CD4-positive, CD25-positive, alpha-beta regulatory T cell (primary cell): Measurements from ENCODE around the gene ALDH3B2. TPM values are rescaled to one million over a fixed set of nuclear protein-coding genes. Genes with fewer than 3 reads are reported as not detected.
"Not testable (repeated sequence)": the region's sequence is repeated elsewhere in the genome, so short reads cannot be mapped to it uniquely, and the experiment has no call there.

Experiments
- ATAC-seq, 2 donors: fragments of 150-1000 bp; cut with Tn5 transposase; one replicate each; pipeline ENCODE4 v1.10.0; 2021; ENCODE audit warnings: low read depth in 2 of 2, moderate number of reproducible peaks in 2 of 2, moderate library complexity in 1 of 2
- DNase-seq, 3 donors: peaks; one replicate each; pipeline versions ENCODE4 v3.0.0 to v3.0.0-alpha.2; 2012 to 2022; ENCODE audit warnings: mixed read lengths in 1 of 3
- H3K27ac ChIP-seq: one replicate; pipeline ENCODE4 v1.7.0; 2013; ENCODE audit warnings: mild to moderate bottlenecking, low read length; ENCODE audit not compliant: insufficient read depth, poor library complexity, severe bottlenecking
- H3K27me3 ChIP-seq: one replicate; pipeline ENCODE4 v1.7.0; 2013; ENCODE audit warnings: low read length; ENCODE audit not compliant: control insufficient read depth, insufficient read depth
- H3K36me3 ChIP-seq: one replicate; pipeline ENCODE4 v1.7.0; 2013; ENCODE audit warnings: mild to moderate bottlenecking, low read length, moderate library complexity; ENCODE audit not compliant: control insufficient read depth, insufficient read depth
- H3K4me1 ChIP-seq: 2 replicates; pipeline ENCODE4 v1.7.0; 2013; ENCODE audit warnings: mild to moderate bottlenecking, low read length; ENCODE audit not compliant: insufficient read depth, control insufficient read depth, poor library complexity, severe bottlenecking
- H3K4me3 ChIP-seq: one replicate; pipeline ENCODE4 v1.7.0; 2013; ENCODE audit warnings: low read depth, mild to moderate bottlenecking, low read length, moderate library complexity
- H3K9me3 ChIP-seq, 2 experiments: 1 replicate in 1 of 2; 2 replicates in 1 of 2; pipeline ENCODE4 v1.7.0; 2013; ENCODE audit warnings: low read length in 2 of 2, mild to moderate bottlenecking in 1 of 2, moderate library complexity in 1 of 2; ENCODE audit not compliant: control insufficient read depth in 2 of 2
- H3K27ac Mint-ChIP-seq, 3 donors: one replicate each; pipeline ENCODE4 v1.8.0; 2020 to 2022; ENCODE audit warnings: mild to moderate bottlenecking in 3 of 3, mixed read lengths in 3 of 3, moderate library complexity in 2 of 3
- H3K27me3 Mint-ChIP-seq: one replicate; pipeline ENCODE4 v1.8.0; 2022; ENCODE audit warnings: mild to moderate bottlenecking, mixed read lengths
- H3K36me3 Mint-ChIP-seq: one replicate; pipeline ENCODE4 v1.8.0; 2020; ENCODE audit warnings: mixed read lengths
- H3K4me1 Mint-ChIP-seq, 4 donors: one replicate each; pipeline ENCODE4 v1.8.0; 2020 to 2022; ENCODE audit warnings: mixed read lengths in 4 of 4, mild to moderate bottlenecking in 1 of 4
- H3K4me3 Mint-ChIP-seq, 4 donors: one replicate each; pipeline ENCODE4 v1.8.0; 2020 to 2022; ENCODE audit warnings: mild to moderate bottlenecking in 4 of 4, mixed read lengths in 4 of 4, moderate library complexity in 3 of 4
- H3K9me3 Mint-ChIP-seq, 7 donors: one replicate each; pipeline ENCODE4 v1.8.0; 2020 to 2022; ENCODE audit warnings: mixed read lengths in 7 of 7, mild to moderate bottlenecking in 3 of 7, moderate library complexity in 2 of 7
- polyA plus RNA-seq, 4 donors: library from polyadenylated mRNA; unstranded; fragments of 300-500 nt; fragmentation: Illumina TruSeq; gene quantifications; one replicate each; pipeline ENCODE4 v1.2.3, GENCODE V29; 2021
- total RNA-seq: library from RNA; stranded (reverse); gene quantifications from one replicate; pipeline ENCODE4 v1.2.3, GENCODE V29; 2022

ALDH3B2 gene
- total and polyA plus RNA-seq, 5 donors from 2014 or later = not detected

DNA sequence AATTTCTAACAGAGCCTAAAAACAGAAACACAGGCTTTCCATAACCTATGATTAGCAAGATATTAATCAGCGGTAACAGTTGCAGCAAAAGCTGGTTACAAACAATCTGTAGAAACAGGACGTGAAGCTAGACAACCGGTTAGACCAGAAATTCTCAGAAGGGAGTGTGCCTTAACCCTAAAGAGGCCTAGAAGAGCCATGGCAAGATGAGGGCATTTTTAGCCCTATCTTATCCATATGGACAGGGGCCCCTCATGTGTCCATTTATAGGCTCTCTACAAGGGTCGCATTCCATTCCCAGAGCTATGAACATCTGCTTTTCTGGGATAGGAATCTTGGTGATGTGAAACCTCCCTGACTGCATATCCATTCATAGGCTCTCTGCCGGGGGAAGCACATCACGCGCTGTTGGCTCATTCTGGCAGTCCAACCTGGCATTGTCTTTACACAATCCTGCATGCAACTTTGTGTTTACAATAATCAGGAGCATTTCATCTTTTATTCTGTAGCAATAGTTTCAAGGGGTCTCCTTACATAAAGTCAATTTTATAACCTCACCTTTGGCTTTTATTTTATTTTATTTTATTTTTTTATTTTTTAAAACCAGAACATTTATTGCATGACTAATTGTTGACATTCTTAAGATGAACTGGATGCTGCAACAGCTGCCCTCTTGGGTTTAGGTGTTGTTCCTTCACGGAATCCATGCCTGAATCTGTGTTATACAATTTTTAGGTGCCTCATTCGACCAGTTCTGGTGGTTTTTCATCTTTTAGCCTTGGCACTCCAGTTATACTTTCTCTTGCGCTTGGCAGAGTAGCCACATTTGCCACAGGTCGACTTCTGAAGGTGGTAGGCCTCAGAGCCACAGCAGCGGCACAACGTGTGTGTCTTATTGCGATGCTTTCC, 8.0 kb upstream of the ALDH3B2 start:
- H3K4me3 Mint-ChIP-seq, ATAC-seq, H3K36me3 Mint-ChIP-seq: not testable (repeated sequence)

DNA sequence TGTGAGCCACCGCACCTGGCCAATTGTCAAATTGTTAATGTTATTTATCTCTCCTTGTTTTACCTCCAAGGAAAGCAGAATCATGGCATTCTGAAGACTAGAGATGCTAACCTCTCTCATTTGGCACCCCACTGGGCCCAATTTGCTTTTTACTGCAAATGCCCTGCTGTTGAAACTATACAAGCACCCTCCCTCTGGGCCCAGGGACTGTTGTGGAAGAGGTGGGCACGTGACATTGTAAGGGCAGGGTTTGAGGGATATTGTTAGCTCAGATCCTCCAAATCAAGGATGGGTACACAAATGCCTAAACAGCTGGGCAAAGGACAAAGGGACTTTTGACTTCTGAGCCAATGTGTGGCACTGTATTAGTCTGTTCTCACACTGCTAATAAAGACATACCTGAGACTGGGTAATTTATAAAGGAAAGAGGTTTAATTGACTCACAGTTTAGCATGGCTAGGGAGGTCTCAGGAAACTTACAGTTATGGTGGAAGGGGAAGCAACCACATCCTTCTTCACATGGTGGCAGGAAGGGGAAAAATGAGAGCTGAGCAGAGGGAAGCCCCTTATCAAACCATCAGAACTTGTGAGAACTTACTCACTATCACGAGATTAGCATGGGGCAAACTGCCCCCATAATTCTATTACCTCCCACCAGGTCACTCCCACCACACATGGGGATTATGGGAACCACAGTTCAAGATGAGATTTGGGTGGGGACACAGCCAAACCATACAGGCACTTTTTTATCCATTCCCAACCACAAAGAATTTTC, 6.5 kb upstream of the ALDH3B2 start:
- Histone ChIP-seq H3K27me3 (no peaks in the 10 kb centered on the region), H3K36me3 (no peaks in the 10 kb centered on the region), H3K4me3 (no peak overlapping the region), H3K4me1 (no peaks in the 10 kb centered on the region), H3K9me3 (no peaks in the 10 kb centered on the region), H3K27ac (no peak overlapping the region)
- Mint-ChIP-seq H3K27me3 (peaks cover 20% of the 10 kb centered on the region), H3K36me3 (no peaks in the 10 kb centered on the region), H3K4me3 (no peak overlapping the region), H3K9me3 (peaks cover 0 to 1% (median 0%) of the 10 kb centered on the region in 7 donors), H3K4me1 (no peaks in the 10 kb centered on the region), H3K27ac (peak overlapping the region in 1 of 3 donors; percentile 40)
- DNase-seq = no peak
- ATAC-seq = no peak

More for the DNA sequence above, 8.0 kb upstream of the ALDH3B2 start:
- not testable (repeated sequence) for H3K4me1 ChIP-seq, H3K4me1 Mint-ChIP-seq, H3K27ac ChIP-seq, H3K27me3 ChIP-seq, H3K9me3 ChIP-seq, H3K9me3 Mint-ChIP-seq, H3K4me3 ChIP-seq, H3K27ac Mint-ChIP-seq, H3K36me3 ChIP-seq, DNase-seq
- H3K27me3 Mint-ChIP-seq = peaks cover 26% of the 10 kb centered on the region

DNA sequence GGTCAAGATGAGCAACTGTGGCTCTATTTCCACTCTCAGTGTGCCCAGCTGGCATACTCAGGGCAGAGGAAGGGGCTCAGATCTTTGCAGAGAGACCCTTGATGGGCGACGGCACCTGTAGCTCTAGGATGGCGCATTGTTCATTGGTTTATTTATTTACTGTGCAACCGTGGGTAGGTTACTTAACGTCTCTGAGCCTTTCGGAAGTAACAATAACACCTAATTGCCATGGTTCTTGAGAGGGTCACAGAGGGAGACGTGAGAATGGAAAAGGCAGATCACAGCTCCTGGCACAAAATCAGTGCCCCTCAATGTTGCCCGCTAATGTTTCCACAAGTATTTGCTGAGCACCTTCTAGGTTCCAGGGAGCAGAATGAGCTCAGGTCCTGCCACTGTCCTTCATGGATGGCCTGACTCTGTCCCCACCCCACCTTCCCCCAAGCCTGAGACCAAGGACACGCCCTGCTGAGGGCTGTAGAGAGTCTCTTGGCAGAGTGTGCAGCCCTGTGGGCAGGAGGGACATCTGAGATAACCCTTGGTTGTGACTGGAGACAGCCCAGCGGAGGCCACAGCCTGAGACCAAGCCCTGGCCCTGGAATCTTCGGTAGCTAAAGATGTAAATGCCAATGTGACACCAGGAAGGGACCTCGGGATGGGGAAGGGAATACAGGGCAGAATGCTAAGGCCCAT, 780 bp upstream of the ALDH3B2 start:
- Mint-ChIP-seq H3K9me3 (peaks cover 0 to under 1% (median 0%) of the 10 kb centered on the region in 7 donors), H3K36me3 (no peaks in the 10 kb centered on the region), H3K27me3 (peaks cover 18% of the 10 kb centered on the region), H3K4me1 (no peaks in the 10 kb centered on the region), H3K4me3 (no peak overlapping the region), H3K27ac (no peak overlapping the region)
- Histone ChIP-seq H3K4me1 (no peaks in the 10 kb centered on the region), H3K4me3 (no peak overlapping the region), H3K36me3 (no peaks in the 10 kb centered on the region), H3K27ac (no peak overlapping the region), H3K9me3 (no peaks in the 10 kb centered on the region), H3K27me3 (no peaks in the 10 kb centered on the region)
- DNase-seq = no peak
- ATAC-seq = no peak

DNA sequence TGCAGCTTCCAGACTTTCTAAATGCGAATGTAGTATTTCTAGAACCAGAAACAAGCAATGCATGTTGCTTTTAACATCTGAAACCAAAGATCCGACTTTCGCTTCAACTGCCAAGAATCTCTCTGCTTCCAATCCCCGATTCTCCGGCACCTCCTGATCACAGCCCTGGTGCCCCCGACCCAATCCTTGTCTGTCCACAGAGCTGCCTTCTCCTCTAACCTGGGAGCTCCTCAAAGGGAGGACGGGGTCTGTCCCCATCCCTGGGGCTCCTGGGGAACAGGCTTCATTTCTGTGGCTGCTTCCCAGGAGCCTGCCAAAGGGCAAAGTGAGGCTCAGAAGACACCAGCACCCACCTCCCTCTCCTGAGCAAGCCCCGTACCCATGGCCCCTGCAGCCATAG, 521 bp downstream of the ALDH3B2 start:
- Mint-ChIP-seq H3K4me1 (no peaks in the 10 kb centered on the region), H3K27ac (no peak overlapping the region), H3K27me3 (peaks cover 18% of the 10 kb centered on the region), H3K4me3 (no peak overlapping the region), H3K36me3 (no peaks in the 10 kb centered on the region), H3K9me3 (peaks cover 0 to 2% (median 0%) of the 10 kb centered on the region in 7 donors)
- no peak for ATAC-seq
- Histone ChIP-seq H3K4me1 (no peaks in the 10 kb centered on the region), H3K27me3 (no peaks in the 10 kb centered on the region), H3K9me3 (no peaks in the 10 kb centered on the region), H3K36me3 (no peaks in the 10 kb centered on the region), H3K27ac (no peak overlapping the region), H3K4me3 (no peak overlapping the region)
- DNase-seq = no peak

DNA sequence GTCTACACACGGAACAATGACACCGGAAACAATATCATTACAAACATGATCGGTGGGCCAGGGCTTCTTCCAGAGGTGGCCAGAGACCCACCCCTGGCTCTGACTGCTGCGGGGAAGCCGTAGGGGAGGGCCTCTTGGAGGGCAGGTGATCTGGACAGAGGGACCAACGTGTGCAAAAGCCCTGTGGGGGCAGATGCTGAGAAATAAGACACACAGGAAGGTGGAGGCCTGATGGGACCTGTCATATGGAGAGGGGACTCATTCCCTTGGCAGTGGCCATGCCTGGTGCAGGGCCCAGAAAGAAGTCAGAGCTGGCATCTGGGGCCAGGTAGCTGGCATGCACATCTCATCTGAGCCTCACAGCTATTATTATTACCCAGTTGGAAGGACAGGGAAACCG, 1.1 kb downstream of the ALDH3B2 start:
- H3K4me1 ChIP-seq = no peaks in the 10 kb centered on the region
- Mint-ChIP-seq H3K27me3 (peaks cover 18% of the 10 kb centered on the region), H3K27ac (no peak overlapping the region), H3K4me3 (no peak overlapping the region), H3K9me3 (peaks cover 0 to 2% (median 0%) of the 10 kb centered on the region in 7 donors), H3K4me1 (no peaks in the 10 kb centered on the region), H3K36me3 (no peaks in the 10 kb centered on the region)
- no peaks in the 10 kb centered on the region for H3K27me3 ChIP-seq
- no peak overlapping the region for H3K27ac ChIP-seq
- H3K4me3 ChIP-seq = no peak overlapping the region
- H3K36me3 ChIP-seq = no peaks in the 10 kb centered on the region
- H3K9me3 ChIP-seq = no peaks in the 10 kb centered on the region
- DNase-seq (no peak), ATAC-seq (no peak)

DNA sequence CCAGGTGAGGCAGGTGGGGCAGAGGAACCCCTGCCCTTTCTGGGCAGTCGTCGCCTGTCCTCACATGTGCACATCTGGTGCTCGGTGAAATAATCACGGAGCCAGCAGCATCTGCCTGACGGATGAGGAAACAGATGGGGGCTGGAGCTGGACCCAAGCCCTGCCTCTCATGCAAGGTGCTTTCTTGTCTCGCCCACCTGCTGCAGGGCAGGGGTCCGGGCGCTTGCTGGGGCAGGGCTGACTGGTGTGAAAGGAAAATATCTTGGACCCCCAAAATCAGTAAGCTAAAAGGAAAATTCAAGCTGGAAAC, 3.3 kb downstream of the ALDH3B2 start:
- Mint-ChIP-seq H3K36me3 (no peaks in the 10 kb centered on the region), H3K4me3 (no peak overlapping the region), H3K4me1 (no peaks in the 10 kb centered on the region), H3K9me3 (peaks cover 0 to 2% (median 0%) of the 10 kb centered on the region in 7 donors), H3K27ac (no peak overlapping the region), H3K27me3 (peaks cover 9% of the 10 kb centered on the region)
- DNase-seq (no peak), ATAC-seq (no peak)
- no peak overlapping the region for H3K27ac ChIP-seq
- no peaks in the 10 kb centered on the region for H3K27me3 ChIP-seq
- H3K36me3 ChIP-seq = no peaks in the 10 kb centered on the region
- H3K4me3 ChIP-seq = no peak overlapping the region
- H3K9me3 ChIP-seq = no peaks in the 10 kb centered on the region
- no peaks in the 10 kb centered on the region for H3K4me1 ChIP-seq

DNA sequence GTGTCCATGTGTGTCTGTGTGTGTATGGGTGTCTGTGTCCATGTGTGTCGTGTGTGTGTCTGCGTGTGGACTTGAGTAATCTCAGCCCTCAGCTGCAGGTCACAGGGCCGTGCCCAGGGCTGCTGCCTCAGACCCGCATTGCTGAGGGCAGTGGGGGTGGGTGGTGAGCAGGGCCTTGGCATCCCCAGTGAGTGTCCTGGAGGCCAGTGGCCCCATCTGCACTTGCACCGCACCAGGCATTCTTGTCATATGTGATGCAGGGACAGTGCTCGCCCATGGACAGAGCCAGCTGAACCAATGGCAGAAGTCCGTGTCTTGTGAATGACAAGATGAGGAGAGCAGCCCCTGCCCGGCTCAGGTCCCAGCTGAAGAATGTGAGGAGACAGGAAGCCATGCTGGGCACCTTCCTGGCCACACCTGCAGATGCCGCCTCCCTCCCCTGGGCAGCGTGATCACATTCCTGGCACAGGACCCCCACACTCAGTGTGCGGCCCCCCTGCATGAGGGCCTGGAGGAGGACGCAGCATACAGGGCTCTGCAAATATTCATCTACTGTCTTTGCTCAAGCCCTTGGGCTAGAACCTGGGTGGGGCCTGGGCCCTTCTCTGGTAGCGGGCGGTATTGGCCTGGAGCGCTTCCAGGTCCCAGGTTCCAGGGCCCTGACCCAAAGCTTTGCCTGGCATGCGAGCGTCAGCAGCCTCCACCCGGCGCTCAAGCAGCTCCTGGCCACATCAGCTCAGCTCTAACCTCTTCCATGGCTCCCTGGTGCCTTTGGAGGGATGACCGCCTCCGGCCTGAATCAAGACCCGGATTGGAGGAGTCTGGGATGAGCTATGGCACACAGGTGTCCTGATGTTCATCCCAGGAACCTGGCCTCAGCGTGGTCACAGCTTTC, 3.9 kb downstream of the ALDH3B2 start:
- H3K27me3 ChIP-seq = no peaks in the 10 kb centered on the region
- Mint-ChIP-seq H3K9me3 (peaks cover 0 to 2% (median 0%) of the 10 kb centered on the region in 7 donors), H3K36me3 (no peaks in the 10 kb centered on the region), H3K4me1 (no peaks in the 10 kb centered on the region), H3K27me3 (peaks cover 9% of the 10 kb centered on the region), H3K27ac (peak overlapping the region in 1 of 3 donors; percentile 20), H3K4me3 (no peak overlapping the region)
- no peak for DNase-seq
- ATAC-seq = no peak
- H3K9me3 ChIP-seq = no peaks in the 10 kb centered on the region
- H3K27ac ChIP-seq = no peak overlapping the region
- H3K36me3 ChIP-seq = no peaks in the 10 kb centered on the region
- H3K4me3 ChIP-seq = no peak overlapping the region
- no peaks in the 10 kb centered on the region for H3K4me1 ChIP-seq
